Ecto neural progenitor cell (in vitro differentiated cells): ENCODE data around the gene SCG3.
A peak's percentile ranks its signal among the peaks of the same experiment; 100 is the strongest.
"Not testable (repeated sequence)": the region's sequence is repeated elsewhere in the genome, so short reads cannot be mapped to it uniquely, and the experiment has no call there.

Experiments
- DNase-seq: peaks from one replicate; pipeline ENCODE4 v3.0.0-alpha.2; 2018; ENCODE audit warnings: low spot score

SCG3 gene

GRCh38 chr15:51681303-51681963 lies at the start of gene SCG3:
Gene SCG3 (plus strand): TSS chr15:51681503. CDS start chr15:51681756, 253 bp downstream.
- DNase-seq: peak; percentile 94

GRCh38 chr15:51634591-51635198 lies 46.6 kb upstream of the SCG3 start:
- no peak for DNase-seq

- no peak for DNase-seq
These were observed 39.7 kb upstream of the SCG3 start for GRCh38 chr15:51641490-51642130.

- DNase-seq: no peak
These were observed 38.6 kb upstream of the SCG3 start for GRCh38 chr15:51642696-51643095.

- DNase-seq: no peak
These were observed 34.2 kb upstream of the SCG3 start for GRCh38 chr15:51647128-51647562.

- not testable (repeated sequence) for DNase-seq
These were observed 33.2 kb upstream of the SCG3 start for GRCh38 chr15:51648101-51648500.

- not testable (repeated sequence) for DNase-seq
These were observed 32.7 kb upstream of the SCG3 start for GRCh38 chr15:51648643-51649042.

GRCh38 chr15:51649659-51650521 lies 31.4 kb upstream of the SCG3 start:
- DNase-seq: no peak

- no peak for DNase-seq
These were observed 29.1 kb upstream of the SCG3 start for GRCh38 chr15:51652084-51652668.

- DNase-seq: not testable (repeated sequence)
These were observed 25.8 kb upstream of the SCG3 start for GRCh38 chr15:51655401-51656057.

GRCh38 chr15:51658664-51659063 lies 22.6 kb upstream of the SCG3 start:
- DNase-seq: no peak

- no peak for DNase-seq
These were observed 20.2 kb upstream of the SCG3 start for GRCh38 chr15:51661072-51661471.

GRCh38 chr15:51667478-51667877 lies 13.8 kb upstream of the SCG3 start:
- no peak for DNase-seq

- no peak for DNase-seq
These were observed 12.9 kb upstream of the SCG3 start for GRCh38 chr15:51668446-51668845.

- no peak for DNase-seq
These were observed 11.9 kb upstream of the SCG3 start for GRCh38 chr15:51669381-51669780.

GRCh38 chr15:51672155-51672687 lies 9.1 kb upstream of the SCG3 start:
- DNase-seq: no peak

- no peak for DNase-seq
These were observed 8.1 kb upstream of the SCG3 start for GRCh38 chr15:51672913-51673857.

- no peak for DNase-seq
These were observed 6.1 kb upstream of the SCG3 start for GRCh38 chr15:51675234-51675633.

- DNase-seq: no peak
These were observed 4.3 kb upstream of the SCG3 start for GRCh38 chr15:51677021-51677420.

- no peak for DNase-seq
These were observed 3.9 kb upstream of the SCG3 start for GRCh38 chr15:51677452-51677851.
